ENCODE measurements around the gene KRT83. TPM values are rescaled to one million over a fixed set of nuclear protein-coding genes. Genes with fewer than 3 reads are reported as not detected.

The KRT83 gene
- total and polyA plus RNA-seq, 4 experiments from 2014 or later = not detected

DNA sequence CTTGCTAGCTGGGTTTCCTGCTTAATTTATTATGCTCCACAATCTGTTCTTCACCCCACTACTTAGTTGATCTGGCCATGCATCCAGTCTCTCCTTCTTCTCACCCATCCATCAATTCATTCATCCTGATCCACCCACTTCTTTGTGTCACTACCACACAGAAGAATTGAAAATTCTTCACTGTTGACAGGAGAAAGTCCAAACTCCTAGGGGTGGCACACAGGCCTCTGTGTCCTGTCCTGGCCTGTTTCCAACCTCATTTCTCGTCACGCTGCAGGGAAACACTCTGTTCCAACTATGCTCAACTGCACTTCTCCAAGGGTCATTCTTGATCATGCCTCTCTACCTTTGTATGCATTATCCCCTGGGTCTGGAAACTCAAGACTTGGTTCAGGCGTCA, 10.6 kb upstream of the KRT83 start:
- ChIA-PET POLR2A (ENCODE audit: partially characterized antibody) (no interaction called here), CTCF (ENCODE audit: partially characterized antibody) (interaction anchor here (0.7 to 1.0 kb wide), 2 partner anchors 10 to 53 kb away, joined by 3 to 4 read pairs; partner anchors contain the start of gene KRT83)
- Mint-ChIP-seq H3K4me1 (peaks cover 5 to 7% (median 6%) of the 10 kb centered on the region in 4 donors), H3K36me3 (no peaks in the 10 kb centered on the region), H3K27ac (no peak overlapping the region), H3K4me3 (no peak overlapping the region), H3K9me3 (peaks cover 0 to 9% (median 3%) of the 10 kb centered on the region in 8 donors), H3K27me3 (peaks cover 4 to 10% of the 10 kb centered on the region in 2 donors)
- Histone ChIP-seq H3K4me3 (ENCODE audit: low read length in 2 of 2) (no peak overlapping the region), H3K9me3 (ENCODE audit: control insufficient read depth in 1 of 2, low read length in 2 of 2) (peaks cover 0 to 4% of the 10 kb centered on the region in 2 donors), H3K27ac (ENCODE audit: low read depth, low read length) (no peak overlapping the region), H3K36me3 (ENCODE audit: insufficient read depth, low read length) (no peaks in the 10 kb centered on the region), H3K4me1 (ENCODE audit: insufficient read depth, low read length) (peaks cover 3% of the 10 kb centered on the region), H3K27me3 (ENCODE audit: insufficient read depth, low read length) (no peaks in the 10 kb centered on the region)
- no peak for DNase-seq
- intact Hi-C loops (cut with micrococcal nuclease) = no loop called here

DNA sequence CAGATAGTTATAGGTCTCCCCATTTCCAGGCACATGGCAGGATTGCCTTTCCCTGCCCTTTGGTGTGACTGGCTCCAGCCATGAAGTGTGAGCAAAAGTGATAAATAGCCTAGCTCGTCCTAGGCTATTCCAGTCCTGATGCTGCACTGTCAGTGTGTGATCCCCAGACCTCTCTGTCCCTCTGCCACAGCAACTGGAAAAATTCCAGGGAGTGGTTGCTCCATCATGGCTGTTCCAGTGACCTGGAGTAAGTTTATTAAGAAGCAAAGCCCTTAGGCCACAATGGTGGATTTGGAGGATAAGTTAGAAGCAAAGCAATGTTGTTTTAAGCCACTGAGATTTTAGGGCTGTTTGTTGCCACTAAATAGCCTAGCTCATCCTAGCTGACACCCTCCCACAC, 9.8 kb upstream of the KRT83 start:
- H3K4me3 Mint-ChIP-seq = no peak overlapping the region
- intact Hi-C loops (cut with micrococcal nuclease) = no loop called here
- H3K9me3 ChIP-seq (ENCODE audit: control insufficient read depth in 1 of 2, low read length in 2 of 2) = no peaks in the 10 kb centered on the region
- peaks cover 0 to 4% (median 0%) of the 10 kb centered on the region in 8 donors for H3K9me3 Mint-ChIP-seq
- no peak overlapping the region for H3K4me3 ChIP-seq (ENCODE audit: low read length in 2 of 2)
- H3K4me1 ChIP-seq (ENCODE audit: insufficient read depth, low read length) = peaks cover 3% of the 10 kb centered on the region
- DNase-seq = no peak
- no peaks in the 10 kb centered on the region for H3K27me3 ChIP-seq (ENCODE audit: insufficient read depth, low read length)
- peaks cover 4 to 7% of the 10 kb centered on the region in 2 donors for H3K27me3 Mint-ChIP-seq
- no peak overlapping the region for H3K27ac Mint-ChIP-seq
- no peak overlapping the region for H3K27ac ChIP-seq (ENCODE audit: low read depth, low read length)
- H3K36me3 Mint-ChIP-seq = no peaks in the 10 kb centered on the region
- CTCF ChIA-PET (ENCODE audit: partially characterized antibody) = interaction anchor here (0.7 to 7.9 kb wide), 3 partner anchors 10 to 558 kb away, joined by 4 to 101 read pairs (median 4); partner anchors contain the start of gene KRT83
- peaks cover 5 to 7% (median 6%) of the 10 kb centered on the region in 4 donors for H3K4me1 Mint-ChIP-seq
- no peaks in the 10 kb centered on the region for H3K36me3 ChIP-seq (ENCODE audit: insufficient read depth, low read length)
- POLR2A ChIA-PET (ENCODE audit: partially characterized antibody) = no interaction called here

DNA sequence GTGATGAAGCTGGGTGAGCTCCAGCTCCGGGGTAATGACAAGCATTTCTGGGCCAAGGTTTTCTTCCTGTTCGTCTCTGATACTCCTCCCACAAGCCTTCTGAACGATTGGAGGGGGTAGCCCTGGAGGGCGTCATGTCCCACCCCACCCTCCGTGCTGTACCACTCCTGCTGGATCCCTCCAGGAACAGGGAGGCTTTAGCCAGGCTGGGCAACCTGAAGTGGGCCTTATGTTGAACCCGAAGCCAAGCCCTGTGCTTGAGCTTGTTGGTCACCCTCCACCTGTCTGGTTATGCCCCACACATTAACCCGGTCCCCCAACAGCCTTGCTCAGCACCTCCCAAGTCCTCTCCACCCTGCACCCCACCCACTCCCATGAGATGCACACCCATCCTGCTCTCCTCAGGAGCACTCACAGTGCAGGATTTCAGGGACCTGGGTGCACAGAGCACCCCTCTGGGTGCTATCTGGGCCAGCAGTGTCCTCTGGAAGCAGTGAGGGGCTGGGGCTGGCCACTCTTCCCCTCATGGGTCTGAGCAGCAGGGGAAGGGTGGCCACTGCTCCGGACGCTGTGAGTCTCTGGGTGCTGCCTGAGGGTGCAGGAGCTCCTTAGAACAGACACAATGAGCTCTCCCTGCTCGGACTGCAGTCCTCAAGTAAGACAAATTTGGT, 6.8 kb upstream of the KRT83 start:
- Mint-ChIP-seq H3K27ac (peak overlapping the region in 1 of 7 donors; percentile 43), H3K36me3 (no peaks in the 10 kb centered on the region), H3K27me3 (peaks cover 5 to 8% of the 10 kb centered on the region in 2 donors), H3K4me1 (peaks cover 5 to 7% (median 6%) of the 10 kb centered on the region in 4 donors), H3K9me3 (no peaks in the 10 kb centered on the region), H3K4me3 (no peak overlapping the region)
- Histone ChIP-seq H3K4me3 (ENCODE audit: low read length in 2 of 2) (no peak overlapping the region), H3K27me3 (ENCODE audit: insufficient read depth, low read length) (no peaks in the 10 kb centered on the region), H3K36me3 (ENCODE audit: insufficient read depth, low read length) (no peaks in the 10 kb centered on the region), H3K9me3 (ENCODE audit: control insufficient read depth in 1 of 2, low read length in 2 of 2) (no peaks in the 10 kb centered on the region), H3K27ac (ENCODE audit: low read depth, low read length) (no peak overlapping the region), H3K4me1 (ENCODE audit: insufficient read depth, low read length) (peaks cover 3% of the 10 kb centered on the region)
- DNase-seq = no peak
- POLR2A ChIA-PET (ENCODE audit: partially characterized antibody) = interaction anchor here (0.7 to 1.2 kb wide), 4 partner anchors 31 to 173 kb away, joined by 3 to 5 read pairs (median 3); no protein-coding TSS in a partner anchor
- intact Hi-C loops (cut with micrococcal nuclease) = loop anchor here (1.0 to 5.0 kb wide), 5 partner anchors 51 to 544 kb away; no protein-coding TSS in a partner anchor
- CTCF ChIA-PET (ENCODE audit: partially characterized antibody) = interaction anchor here (0.7 to 7.9 kb wide), 40 partner anchors 8 to 653 kb away, joined by 3 to 101 read pairs (median 4); partner anchors contain the start of genes KRT84 and KRT85

DNA sequence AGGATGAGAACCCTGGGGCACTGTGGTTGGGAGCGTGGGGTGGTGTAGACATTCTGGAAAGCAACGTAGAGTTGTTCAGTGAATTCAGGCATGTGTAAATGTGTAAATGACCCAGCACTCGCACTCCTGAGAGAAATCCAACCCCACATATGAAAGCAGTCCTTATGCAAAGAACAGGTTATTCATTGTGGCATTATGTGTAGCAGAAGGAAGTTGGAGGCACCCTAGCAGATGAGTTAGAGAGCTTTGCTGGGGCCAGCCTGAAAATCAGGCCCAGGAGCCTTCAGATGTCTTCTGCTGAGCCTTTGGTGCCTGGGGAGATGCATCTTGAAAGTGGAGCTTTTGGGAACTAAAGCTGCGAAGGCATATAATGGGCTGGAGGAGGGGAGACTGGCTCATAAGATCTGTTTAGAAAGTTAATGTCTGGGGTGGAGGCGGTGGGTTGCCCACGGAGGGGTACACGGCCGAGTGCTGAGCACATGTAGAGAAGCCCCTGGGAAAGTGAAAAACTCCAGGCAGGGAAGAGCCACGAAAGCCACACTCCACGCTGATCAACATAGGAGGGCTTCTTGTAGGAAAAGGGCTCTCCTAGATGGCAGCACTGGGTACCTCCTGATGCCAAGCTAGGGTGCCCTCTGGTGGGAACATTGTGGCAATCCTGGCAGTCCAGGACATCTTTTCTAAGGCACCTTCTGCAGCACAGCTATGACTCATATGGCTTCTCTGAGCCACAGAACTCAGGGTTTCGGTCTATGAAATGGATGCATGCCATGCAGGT, 6.0 kb upstream of the KRT83 start:
- Mint-ChIP-seq H3K9me3 (no peaks in the 10 kb centered on the region), H3K27me3 (peaks cover 7 to 12% of the 10 kb centered on the region in 2 donors), H3K27ac (peak overlapping the region in 2 of 7 donors; percentile 36 to 75), H3K36me3 (no peaks in the 10 kb centered on the region), H3K4me3 (peak overlapping the region in 1 of 8 donors; percentile 2), H3K4me1 (peaks cover 5 to 7% (median 6%) of the 10 kb centered on the region in 4 donors)
- Histone ChIP-seq H3K27ac (ENCODE audit: low read depth, low read length) (no peak overlapping the region), H3K36me3 (ENCODE audit: insufficient read depth, low read length) (no peaks in the 10 kb centered on the region), H3K4me1 (ENCODE audit: insufficient read depth, low read length) (peaks cover 3% of the 10 kb centered on the region), H3K27me3 (ENCODE audit: insufficient read depth, low read length) (no peaks in the 10 kb centered on the region), H3K9me3 (ENCODE audit: control insufficient read depth in 1 of 2, low read length in 2 of 2) (no peaks in the 10 kb centered on the region), H3K4me3 (ENCODE audit: low read length in 2 of 2) (no peak overlapping the region)
- intact Hi-C loops (cut with micrococcal nuclease) = loop anchor here (1.0 to 5.0 kb wide), 5 partner anchors 50 to 545 kb away; no protein-coding TSS in a partner anchor
- peak; percentile 76 to 84 (median 80) for DNase-seq
- ChIA-PET CTCF (ENCODE audit: partially characterized antibody) (interaction anchor here (0.7 to 7.9 kb wide), 35 partner anchors 8 to 558 kb away, joined by 3 to 101 read pairs (median 5); partner anchors contain the start of genes KRT84 and KRT85), POLR2A (ENCODE audit: partially characterized antibody) (interaction anchor here (0.7 to 1.2 kb wide), 4 partner anchors 32 to 178 kb away, joined by 3 to 5 read pairs (median 3); no protein-coding TSS in a partner anchor)

DNA sequence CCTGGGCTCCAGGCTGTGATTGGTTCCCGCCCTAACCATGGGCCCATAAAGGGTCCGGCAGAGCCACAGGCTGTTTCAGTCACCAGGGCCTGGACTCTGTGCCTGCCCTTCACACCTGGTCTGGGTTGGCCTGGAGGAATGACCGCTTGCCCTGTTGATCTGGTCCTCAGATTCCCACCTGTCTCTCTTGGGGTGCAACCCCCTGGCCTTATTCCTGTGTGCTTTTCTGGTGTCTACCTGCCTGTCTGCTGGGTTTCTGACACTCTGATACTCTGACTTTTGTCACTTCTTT, 2.9 kb upstream of the KRT83 start:
- Histone ChIP-seq H3K9me3 (ENCODE audit: control insufficient read depth in 1 of 2, low read length in 2 of 2) (no peaks in the 10 kb centered on the region), H3K27me3 (ENCODE audit: insufficient read depth, low read length) (peaks cover 7% of the 10 kb centered on the region), H3K4me1 (ENCODE audit: insufficient read depth, low read length) (peaks cover 3% of the 10 kb centered on the region), H3K4me3 (ENCODE audit: low read length in 2 of 2) (no peak overlapping the region), H3K36me3 (ENCODE audit: insufficient read depth, low read length) (no peaks in the 10 kb centered on the region), H3K27ac (ENCODE audit: low read depth, low read length) (no peak overlapping the region)
- H3K36me3 Mint-ChIP-seq = no peaks in the 10 kb centered on the region
- intact Hi-C loops (cut with micrococcal nuclease) = no loop called here
- ChIA-PET CTCF (ENCODE audit: partially characterized antibody) (interaction anchor here (1.0 to 7.9 kb wide), 5 partner anchors 12 to 184 kb away, joined by 3 to 101 read pairs (median 6); no protein-coding TSS in a partner anchor), POLR2A (ENCODE audit: partially characterized antibody) (no interaction called here)
- peaks cover 9 to 21% of the 10 kb centered on the region in 2 donors for H3K27me3 Mint-ChIP-seq
- no peak overlapping the region for H3K4me3 Mint-ChIP-seq
- no peak for DNase-seq
- peaks cover 5 to 7% (median 6%) of the 10 kb centered on the region in 4 donors for H3K4me1 Mint-ChIP-seq
- no peak overlapping the region for H3K27ac Mint-ChIP-seq
- H3K9me3 Mint-ChIP-seq = no peaks in the 10 kb centered on the region

DNA sequence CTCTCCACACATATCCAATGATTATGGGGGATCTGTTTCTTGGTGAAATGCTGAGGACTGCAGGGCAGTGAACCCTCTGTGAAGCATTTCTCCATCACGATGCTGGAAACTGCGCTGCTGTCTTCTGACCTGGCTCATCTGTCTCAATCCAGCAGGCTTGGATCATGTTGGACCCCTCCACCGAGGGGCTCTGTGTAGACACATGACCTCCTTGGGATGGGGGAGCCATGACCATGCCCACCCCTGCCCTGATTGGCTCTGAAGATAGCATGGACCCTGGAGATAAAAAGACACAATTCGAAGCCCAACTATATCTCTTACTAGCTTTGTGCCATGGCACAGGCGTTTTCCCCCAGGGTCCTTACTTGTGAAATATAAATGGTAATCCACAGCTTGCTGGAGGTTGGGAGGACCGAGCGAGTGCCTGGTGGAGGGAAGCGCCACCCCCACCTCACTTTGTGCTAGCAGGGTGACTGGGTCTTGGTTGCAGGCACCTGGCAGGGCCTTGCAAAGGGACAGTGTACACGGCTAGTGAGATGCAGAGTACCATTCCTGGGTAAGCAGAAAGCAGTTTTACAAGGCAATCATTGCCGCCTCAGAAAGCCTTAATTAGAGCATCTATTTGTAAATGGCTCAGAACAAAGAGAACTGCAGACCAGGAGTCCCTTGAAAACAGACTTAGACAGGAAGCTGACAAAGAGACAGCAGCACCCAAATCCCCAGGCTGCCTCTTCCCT, 2.4 kb upstream of the KRT83 start:
- peaks cover 3% of the 10 kb centered on the region for H3K4me1 ChIP-seq (ENCODE audit: insufficient read depth, low read length)
- Mint-ChIP-seq H3K4me1 (peaks cover 5 to 7% (median 6%) of the 10 kb centered on the region in 4 donors), H3K27me3 (peaks cover 10 to 21% of the 10 kb centered on the region in 2 donors), H3K36me3 (no peaks in the 10 kb centered on the region), H3K9me3 (no peaks in the 10 kb centered on the region), H3K4me3 (no peak overlapping the region), H3K27ac (no peak overlapping the region)
- H3K27me3 ChIP-seq (ENCODE audit: insufficient read depth, low read length) = peaks cover 7% of the 10 kb centered on the region
- H3K4me3 ChIP-seq (ENCODE audit: low read length in 2 of 2) = no peak overlapping the region
- intact Hi-C loops (cut with micrococcal nuclease) = no loop called here
- no peak overlapping the region for H3K27ac ChIP-seq (ENCODE audit: low read depth, low read length)
- no peaks in the 10 kb centered on the region for H3K36me3 ChIP-seq (ENCODE audit: insufficient read depth, low read length)
- DNase-seq = no peak
- ChIA-PET CTCF (ENCODE audit: partially characterized antibody) (interaction anchor here (1.1 to 7.9 kb wide), 2 partner anchors 45 to 165 kb away, joined by 3 to 101 read pairs; no protein-coding TSS in a partner anchor), POLR2A (ENCODE audit: partially characterized antibody) (no interaction called here)
- no peaks in the 10 kb centered on the region for H3K9me3 ChIP-seq (ENCODE audit: control insufficient read depth in 1 of 2, low read length in 2 of 2)

Measured in CD4-positive, alpha-beta memory T cell (primary cell).